HCT116 (cell line): Measurements from ENCODE around the gene POU4F1. TPM values are rescaled to one million over a fixed set of nuclear protein-coding genes. Genes with fewer than 3 reads are reported as not detected.

Source experiments
- ATAC-seq: fragments of 200-7000 bp; cut with Tn5 transposase; 2 replicates; pipeline ENCODE4 v1.9.1; 2020; ENCODE audit warnings: mild to moderate bottlenecking, moderate library complexity
- BruUV-seq: library from RNA; stranded (reverse); fragments of 400-500 nt; replicated peaks from 2 replicates; lab custom pipeline; 2021; lab: Mats Ljungman, UMichigan
- CTCF ChIA-PET: fragments of 300-600 bp; sonication (Branson Sonifier 250); formaldehyde crosslinking; loops from one replicate; lab custom pipeline; 2021; ENCODE audit warnings: antibody characterized with exemption; lab: Charles Lee
- POLR2A ChIA-PET: fragments of 300-600, 350-600 bp; sonication (Branson Sonifier 250); formaldehyde crosslinking; loops from one replicate; lab custom pipeline; 2021; ENCODE audit warnings: antibody characterized with exemption; lab: Charles Lee
- RAD21 ChIA-PET, 2 experiments: fragments of 300-600 bp; sonication (Branson Sonifier 250); formaldehyde crosslinking; loops; one replicate each; lab custom pipeline; 2023; ENCODE audit warnings: low total read pairs in 2 of 2; ENCODE audit not compliant: uncharacterized antibody in 2 of 2, unreplicated experiment in 2 of 2, low non-redundant PET in 1 of 2; lab: Charles Lee
- DNase-seq: peaks from one replicate; pipeline ENCODE4 v3.0.0-alpha.2; 2010; ENCODE audit warnings: low read depth, low spot score
- H2AFZ ChIP-seq: fragments of 200-600 bp; shearing (Covaris generic), sonication (generic); 2 replicates; pipeline ENCODE4 v1.6.1; 2017; ENCODE audit warnings: low read depth, mixed run types, mixed read lengths, antibody characterized with exemption, low read length; ENCODE audit not compliant: poor library complexity, severe bottlenecking
- H3K27ac ChIP-seq: 2 replicates; pipeline ENCODE4 v1.5.1; 2012; ENCODE audit warnings: low read depth, low read length
- H3K27me3 ChIP-seq: fragments of 200-600 bp; sonication (generic); 2 replicates; pipeline ENCODE4 v1.6.1; 2016; ENCODE audit warnings: mixed run types, low read length, mixed read lengths; ENCODE audit not compliant: insufficient read depth
- H3K36me3 ChIP-seq, 2 experiments: fragments of 200-500 bp in 1 of 2; fragments of 200-600 bp in 1 of 2; sonication (Bioruptor generic) in 1 of 2; sonication (generic) in 1 of 2; 2 replicates each; pipeline versions ENCODE4 v1.5.1 to v1.6.1; 2014 to 2016; ENCODE audit warnings: low read length in 2 of 2, inconsistent platforms in 1 of 2, mixed read lengths in 1 of 2, mixed run types in 1 of 2; ENCODE audit not compliant: insufficient read depth in 2 of 2, control insufficient read depth in 1 of 2
- H3K4me1 ChIP-seq, 2 experiments: fragments of 200-600 bp in 1 of 2; sonication (generic) in 1 of 2; 2 replicates each; pipeline versions ENCODE4 v1.5.1 to v1.6.1; 2012 to 2017; ENCODE audit warnings: low read length in 2 of 2, inconsistent platforms in 1 of 2, mild to moderate bottlenecking in 1 of 2, mixed read lengths in 1 of 2, mixed run types in 1 of 2, moderate library complexity in 1 of 2; ENCODE audit not compliant: insufficient read depth in 2 of 2, control insufficient read depth in 1 of 2
- H3K4me2 ChIP-seq: fragments of 200-600 bp; sonication (generic); 2 replicates; pipeline ENCODE4 v1.6.1; 2017; ENCODE audit warnings: mixed run types, low read length, mixed read lengths
- H3K4me3 ChIP-seq, 2 experiments: fragments of 200-600 bp in 1 of 2; sonication (generic) in 1 of 2; replicated peaks in 1 of 2; 2 replicates each; pipeline ENCODE4 v1.5.1; 2011 to 2016; ENCODE audit warnings: low read length in 2 of 2, control low read depth in 1 of 2, low read depth in 1 of 2, mild to moderate bottlenecking in 1 of 2, mixed read lengths in 1 of 2, mixed run types in 1 of 2
- H3K79me2 ChIP-seq: fragments of 200-600 bp; sonication (generic); 2 replicates; pipeline ENCODE4 v1.6.1; 2017; ENCODE audit warnings: mild to moderate bottlenecking, mixed run types, low read length, moderate library complexity, mixed read lengths; ENCODE audit not compliant: insufficient read depth
- H3K9ac ChIP-seq: fragments of 200-600 bp; sonication (generic); 2 replicates; pipeline ENCODE4 v1.6.1; 2016; ENCODE audit warnings: low read length, mixed read lengths
- H3K9me2 ChIP-seq: fragments of 200-600 bp; sonication (generic), shearing (Covaris generic); 2 replicates; pipeline ENCODE4 v1.6.1; 2017; ENCODE audit warnings: mixed run types, mild to moderate bottlenecking, moderate library complexity; ENCODE audit not compliant: insufficient read depth
- H3K9me3 ChIP-seq, 2 experiments: fragments of 200-500 bp in 1 of 2; fragments of 200-600 bp in 1 of 2; sonication (Bioruptor generic) in 1 of 2; sonication (generic) in 1 of 2; 2 replicates each; pipeline ENCODE4 v1.6.1; 2014 to 2017; ENCODE audit warnings: low read length in 2 of 2, mixed read lengths in 2 of 2, inconsistent platforms in 1 of 2, low read depth in 1 of 2, mild to moderate bottlenecking in 1 of 2, mixed run types in 1 of 2, moderate library complexity in 1 of 2; ENCODE audit not compliant: control insufficient read depth in 1 of 2, insufficient read depth in 1 of 2
- H4K20me1 ChIP-seq: fragments of 200-600 bp; sonication (generic), shearing (Covaris generic); 2 replicates; pipeline ENCODE4 v1.6.1; 2017; ENCODE audit warnings: mixed run types, mild to moderate bottlenecking, moderate library complexity; ENCODE audit not compliant: insufficient read depth
- CBX3 ChIP-seq: IDR thresholded peaks from 2 replicates; pipeline ENCODE4 v1.6.1; 2012; ENCODE audit warnings: low read depth
- CTCF ChIP-seq, 3 experiments: fragments of 200-600 bp in 1 of 3; sonication (generic) in 1 of 3; IDR thresholded peaks in 2 of 3; conservative IDR thresholded peaks in 1 of 3; 2 replicates each; pipeline ENCODE4 v1.5.1; 2012 to 2017; ENCODE audit warnings: low read depth in 2 of 3, low read length in 2 of 3, antibody characterized with exemption in 1 of 3, borderline replicate concordance in 1 of 3, control low read depth in 1 of 3, mild to moderate bottlenecking in 1 of 3, mixed read lengths in 1 of 3, mixed run types in 1 of 3, moderate library complexity in 1 of 3; ENCODE audit not compliant: insufficient read depth in 1 of 3
- ELF1 ChIP-seq: IDR thresholded peaks from 2 replicates; pipeline ENCODE4 v1.6.1; 2012; ENCODE audit warnings: low read depth, borderline replicate concordance
- POLR2AphosphoS5 ChIP-seq: IDR thresholded peaks from 2 replicates; pipeline ENCODE4 v1.6.1; 2011; ENCODE audit warnings: mild to moderate bottlenecking, low read depth, low read length, moderate library complexity
- REST ChIP-seq: IDR thresholded peaks from 2 replicates; pipeline ENCODE4 v1.6.1; 2012; ENCODE audit warnings: low read depth
- SRF ChIP-seq: IDR thresholded peaks from 2 replicates; pipeline ENCODE4 v1.6.1; 2012; ENCODE audit warnings: low read depth
- TCF7L2 ChIP-seq: IDR thresholded peaks from 2 replicates; pipeline ENCODE4 v1.7.0; 2011; ENCODE audit warnings: borderline replicate concordance, inconsistent platforms; ENCODE audit not compliant: insufficient read depth, insufficient read length; ENCODE audit errors: extremely low read depth
- ZFX ChIP-seq: fragments of 450-650 bp; IDR thresholded peaks from 2 replicates; pipeline ENCODE4 v1.6.1; 2017
- ZNF274 ChIP-seq: fragments of 200-500 bp; sonication (Bioruptor generic); IDR thresholded peaks from 2 replicates; pipeline ENCODE4 v1.6.1; 2014; ENCODE audit warnings: mild to moderate bottlenecking, low read depth, low read length, inconsistent platforms
- intact Hi-C: fragments of 100-400 bp; cut with micrococcal nuclease; formaldehyde crosslinking; loops from 2 replicates; pipeline ENCODE4 v1.10.0; 2022
- total RNA-seq: library from RNA; stranded (reverse); gene quantifications from one replicate; pipeline ENCODE4 v1.2.1, GENCODE V29; 2021; ENCODE audit not compliant: unreplicated experiment

The POU4F1 gene
- total RNA-seq, 1 experiment from 2014 or later: not detected

GRCh38 chr13:78602561-78603239 lies 652 bp downstream of the POU4F1 start:
- TF ChIP-seq ZFX: no peak
- ChIA-PET POLR2A (no interaction called here), RAD21 (no interaction called here), CTCF (no interaction called here)
- no TSS peak for BruUV-seq
- Histone ChIP-seq H3K27ac (no peak overlapping the region), H3K4me1 (no peaks in the 10 kb centered on the region), H3K79me2 (no peaks in the 10 kb centered on the region), H3K9me3 (no peaks in the 10 kb centered on the region), H2AFZ (no peak overlapping the region), H3K9me2 (no peaks in the 10 kb centered on the region), H3K9ac (no peak overlapping the region), H3K36me3 (no peaks in the 10 kb centered on the region), H3K4me3 (no peak overlapping the region), H4K20me1 (no peaks in the 10 kb centered on the region), H3K27me3 (peaks cover 27% of the 10 kb centered on the region), H3K4me2 (no peak overlapping the region)
- no peak for DNase-seq
- no peak for ATAC-seq
- intact Hi-C loops: no loop called here

- no peaks in the 10 kb centered on the region for H3K9me3 ChIP-seq
- DNase-seq (no peak), ATAC-seq (no peak)
- no peaks in the 10 kb centered on the region for H3K4me1 ChIP-seq
- H3K4me2 ChIP-seq: no peak overlapping the region
- TF ChIP-seq CBX3 (no peak), POLR2AphosphoS5 (no peak), SRF (no peak), TCF7L2 (no peak), REST (no peak), ZNF274 (no peak), ELF1 (no peak), CTCF (IDR thresholded peaks at IDR 0.05 in 2 of 3, conservative IDR thresholded peaks at IDR 0.05 in 1 of 3; ENCODE audit: borderline replicate concordance in 1 of 3, insufficient read depth in 1 of 3, low read depth in 2 of 3, low read length in 2 of 3) (no peak)
- H2AFZ ChIP-seq: no peak overlapping the region
- H3K27me3 ChIP-seq: peaks cover 27% of the 10 kb centered on the region
- no TSS peak for BruUV-seq
- CTCF ChIA-PET: no interaction called here
- RAD21 ChIA-PET: no interaction called here
- no peaks in the 10 kb centered on the region for H3K79me2 ChIP-seq
- no peaks in the 10 kb centered on the region for H4K20me1 ChIP-seq
- POLR2A ChIA-PET: no interaction called here
- no peak overlapping the region for H3K9ac ChIP-seq
- no peaks in the 10 kb centered on the region for H3K9me2 ChIP-seq
- no peaks in the 10 kb centered on the region for H3K36me3 ChIP-seq
- no peak overlapping the region for H3K4me3 ChIP-seq
- intact Hi-C loops: no loop called here
- no peak overlapping the region for H3K27ac ChIP-seq
Observed at GRCh38 chr13:78601874-78602560, 1.3 kb downstream of the POU4F1 start.
